Measurements from ENCODE around the gene ADCY5.

Gene ADCY5

GRCh38 chr3:123326531-123326930, 122.4 kb downstream of the ADCY5 start:
- no peak for DNase-seq (ENCODE audit: low read depth, low spot score)

- no peak for DNase-seq (ENCODE audit: low read depth, low spot score)
Observed at GRCh38 chr3:123325766-123326256, 123.1 kb downstream of the ADCY5 start.

GRCh38 chr3:123324880-123325765, 123.8 kb downstream of the ADCY5 start:
- no peak for DNase-seq (ENCODE audit: low read depth, low spot score)

GRCh38 chr3:123323781-123324180, 125.1 kb downstream of the ADCY5 start:
- DNase-seq (ENCODE audit: low read depth, low spot score): no peak

GRCh38 chr3:123322866-123323265, 126.0 kb downstream of the ADCY5 start:
- DNase-seq (ENCODE audit: low read depth, low spot score): no peak

- no peak for DNase-seq (ENCODE audit: low read depth, low spot score)
Observed at GRCh38 chr3:123321806-123322205, 127.1 kb downstream of the ADCY5 start.

GRCh38 chr3:123320221-123320620, 128.7 kb downstream of the ADCY5 start:
- DNase-seq (ENCODE audit: low read depth, low spot score): no peak

GRCh38 chr3:123319760-123320159, 129.1 kb downstream of the ADCY5 start:
- no peak for DNase-seq (ENCODE audit: low read depth, low spot score)

- DNase-seq (ENCODE audit: low read depth, low spot score): no peak
Observed at GRCh38 chr3:123318374-123318773, 130.5 kb downstream of the ADCY5 start.

GRCh38 chr3:123317716-123318115, 131.2 kb downstream of the ADCY5 start:
- DNase-seq (ENCODE audit: low read depth, low spot score): no peak

GRCh38 chr3:123315271-123315595, 133.7 kb downstream of the ADCY5 start:
- DNase-seq (ENCODE audit: low read depth, low spot score): no peak

- DNase-seq (ENCODE audit: low read depth, low spot score): no peak
Observed at GRCh38 chr3:123314359-123315270, 134.3 kb downstream of the ADCY5 start.

- DNase-seq (ENCODE audit: low read depth, low spot score): no peak
Observed at GRCh38 chr3:123313889-123314288, 135.0 kb downstream of the ADCY5 start.

GRCh38 chr3:123312331-123313265, 136.3 kb downstream of the ADCY5 start:
- no peak for DNase-seq (ENCODE audit: low read depth, low spot score)

- no peak for DNase-seq (ENCODE audit: low read depth, low spot score)
Observed at GRCh38 chr3:123311201-123311600, 137.7 kb downstream of the ADCY5 start.

- DNase-seq (ENCODE audit: low read depth, low spot score): no peak
Observed at GRCh38 chr3:123310741-123311140, 138.1 kb downstream of the ADCY5 start.

GRCh38 chr3:123310186-123310585, 138.7 kb downstream of the ADCY5 start:
- DNase-seq (ENCODE audit: low read depth, low spot score): no peak

- no peak for DNase-seq (ENCODE audit: low read depth, low spot score)
Observed at GRCh38 chr3:123307064-123307463, 141.8 kb downstream of the ADCY5 start.

- DNase-seq (ENCODE audit: low read depth, low spot score): no peak
Observed at GRCh38 chr3:123305192-123305591, 143.7 kb downstream of the ADCY5 start.

GRCh38 chr3:123303976-123304560, 144.8 kb downstream of the ADCY5 start:
- DNase-seq (ENCODE audit: low read depth, low spot score): no peak

- DNase-seq (ENCODE audit: low read depth, low spot score): no peak
Observed at GRCh38 chr3:123302961-123303360, 145.9 kb downstream of the ADCY5 start.
